K562 (cell line): ENCODE measurements around the gene OR12D2. TPM values are rescaled to one million over a fixed set of nuclear protein-coding genes. Genes with fewer than 3 reads are reported as not detected.

Experiments
- ATAC-seq: fragments of 200-7000 bp; cut with Tn5 transposase; 3 replicates; pipeline ENCODE4 v1.9.1; 2020; ENCODE audit warnings: moderate library complexity
- BruUV-seq: library from RNA; stranded (reverse); fragments of 400-500 nt; replicated peaks from 2 replicates; lab custom pipeline; 2021; lab: Mats Ljungman, UMichigan
- CTCF ChIA-PET: fragments of 300-600 bp; formaldehyde crosslinking; extraction: SDS; loops from one replicate; lab custom pipeline; 2021; ENCODE audit warnings: low intra/inter-chr PET ratio; lab: Yijun Ruan, JAX
- POLR2A ChIA-PET: fragments of 300-600, 350-650 bp; sonication (Branson Sonifier 250); formaldehyde crosslinking; extraction: SDS; loops from one replicate; lab custom pipeline; 2021; ENCODE audit warnings: antibody characterized with exemption, inconsistent platforms; lab: Yijun Ruan, JAX
- DNase-seq, 4 experiments: peaks; one replicate each; pipeline versions ENCODE4 v3.0.0 to v3.0.0-alpha.2; 2011 to 2018; ENCODE audit warnings: low spot score in 3 of 4, mixed read lengths in 3 of 4; ENCODE audit errors: extremely low read depth in 1 of 4
- FAIRE-seq: peaks from 2 replicates; lab custom pipeline; 2011; peaks lifted over from hg19 to GRCh38; lab: Jason Lieb, UNC
- H2AFZ ChIP-seq: 2 replicates; pipeline ENCODE4 v1.6.0; 2011; ENCODE audit warnings: low read depth, low read length, control low read depth, inconsistent platforms
- H3K27ac ChIP-seq: fragments of 200-600 bp; 3 replicates; pipeline ENCODE4 v1.8.0; 2011; ENCODE audit warnings: low read depth, mild to moderate bottlenecking, control low read depth, inconsistent platforms, low read length, moderate library complexity, mixed read lengths; ENCODE audit errors: extremely low read depth
- H3K27me3 ChIP-seq, 2 experiments: fragments of 300-600 bp in 1 of 2; 2 replicates in 1 of 2; 3 replicates in 1 of 2; pipeline versions ENCODE4 v1.6.0 to v1.8.0; 2011; ENCODE audit warnings: inconsistent platforms in 2 of 2, low read length in 2 of 2, mild to moderate bottlenecking in 1 of 2, mixed read lengths in 1 of 2, moderate library complexity in 1 of 2; ENCODE audit not compliant: control insufficient read depth in 2 of 2, insufficient read depth in 2 of 2
- H3K36me3 ChIP-seq: fragments of 300-600 bp; 3 replicates; pipeline ENCODE4 v1.8.0; 2011; ENCODE audit warnings: mild to moderate bottlenecking, low read length, inconsistent platforms; ENCODE audit not compliant: control insufficient read depth, insufficient read depth
- H3K4me1 ChIP-seq, 2 experiments: fragments of 200-600 bp in 1 of 2; replicated peaks in 1 of 2; 2 replicates in 1 of 2; 3 replicates in 1 of 2; pipeline versions ENCODE4 v1.5.1 to v1.8.0; 2011; ENCODE audit warnings: inconsistent platforms in 2 of 2, low read length in 2 of 2, mild to moderate bottlenecking in 1 of 2, mixed read lengths in 1 of 2, moderate library complexity in 1 of 2; ENCODE audit not compliant: control insufficient read depth in 2 of 2, insufficient read depth in 2 of 2
- H3K4me2 ChIP-seq: 2 replicates; pipeline ENCODE4 v1.6.1; 2011; ENCODE audit warnings: low read length, control low read depth, inconsistent platforms, mixed read lengths; ENCODE audit not compliant: insufficient read depth
- H3K4me3 ChIP-seq: fragments of 200-600 bp; sonication (generic), shearing (Covaris generic); 2 replicates; pipeline ENCODE4 v1.5.1; 2016; ENCODE audit warnings: control low read depth, inconsistent platforms
- H3K79me2 ChIP-seq: fragments of 200-600 bp; 3 replicates; pipeline ENCODE4 v1.8.0; 2011; ENCODE audit warnings: low read length, inconsistent platforms; ENCODE audit not compliant: control insufficient read depth, insufficient read depth
- H3K9ac ChIP-seq, 2 experiments: 2 replicates each; pipeline versions ENCODE4 v1.6.0 to v1.6.1; 2011; ENCODE audit warnings: low read depth in 2 of 2, low read length in 2 of 2, control low read depth in 1 of 2, inconsistent platforms in 1 of 2, mild to moderate bottlenecking in 1 of 2, mixed read lengths in 1 of 2; ENCODE audit not compliant: insufficient read depth in 1 of 2
- H3K9me1 ChIP-seq: one replicate; pipeline ENCODE4 v1.6.0; 2011; ENCODE audit warnings: inconsistent platforms, mild to moderate bottlenecking, low read length, moderate library complexity; ENCODE audit not compliant: control insufficient read depth, insufficient read depth
- H3K9me3 ChIP-seq: replicated peaks from 2 replicates; pipeline ENCODE4 v1.5.1; 2011; ENCODE audit warnings: low read depth, low read length, inconsistent platforms; ENCODE audit not compliant: control insufficient read depth, insufficient read depth
- H4K20me1 ChIP-seq: replicated peaks from 2 replicates; pipeline ENCODE4 v1.6.1; 2011; ENCODE audit warnings: low read length, inconsistent platforms, mixed read lengths; ENCODE audit not compliant: control insufficient read depth, insufficient read depth
- CEBPB ChIP-seq: fragments of 450-650 bp; IDR thresholded peaks from 2 replicates; pipeline ENCODE4 v1.6.1; 2016; ENCODE audit warnings: missing genetic modification characterization, missing compliant biosample characterization
- CEBPG ChIP-seq, 3 experiments: fragments of 200-800 bp in 1 of 3; sonication (Bioruptor generic) in 1 of 3; sonication (generic) in 1 of 3; formaldehyde crosslinking in 1 of 3; IDR thresholded peaks in 2 of 3; conservative IDR thresholded peaks in 1 of 3; 2 replicates each; pipeline versions ENCODE4 v1.6.1 to v1.8.0; 2016 to 2022; ENCODE audit warnings: missing compliant biosample characterization in 2 of 3, missing genetic modification characterization in 2 of 3, mild to moderate bottlenecking in 1 of 3, missing genetic modification reagents in 1 of 3
- FUS ChIP-seq: fragments of 200-400 bp; formaldehyde crosslinking; optimal IDR thresholded peaks from 2 replicates; pipeline ENCODE3; 2017; ENCODE audit warnings: low read depth, low read length
- GABPA ChIP-seq: fragments of 200-800 bp; sonication (Bioruptor generic); conservative IDR thresholded peaks from 2 replicates; pipeline ENCODE4 v1.6.1; 2016; ENCODE audit warnings: low read depth, missing genetic modification characterization, missing compliant biosample characterization
- MEF2D ChIP-seq: conservative IDR thresholded peaks from 2 replicates; pipeline ENCODE4 v1.6.1; 2016; ENCODE audit warnings: low read depth, missing genetic modification characterization, missing compliant biosample characterization
- NFIC ChIP-seq: fragments of 450-650 bp; IDR thresholded peaks from 2 replicates; pipeline ENCODE4 v1.6.1; 2017; ENCODE audit warnings: mild to moderate bottlenecking, inconsistent platforms
- NUFIP1 ChIP-seq: fragments of 450-650 bp; IDR thresholded peaks from 2 replicates; pipeline ENCODE4 v1.6.1; 2018; ENCODE audit not compliant: partially characterized antibody
- PREB ChIP-seq: sonication (generic); formaldehyde crosslinking; IDR thresholded peaks from 2 replicates; pipeline ENCODE4 v1.8.1; 2023; ENCODE audit warnings: mild to moderate bottlenecking, missing genetic modification reagents
- RBBP5 ChIP-seq: fragments of 200-600 bp; sonication (generic); IDR thresholded peaks from 2 replicates; pipeline ENCODE4 v1.6.1; 2012; ENCODE audit warnings: borderline replicate concordance, mild to moderate bottlenecking, low read length, control low read depth, inconsistent platforms; ENCODE audit not compliant: insufficient read depth, poor library complexity, severe bottlenecking
- SFPQ ChIP-seq: fragments of 200-400 bp; formaldehyde crosslinking; IDR thresholded peaks from 2 replicates; pipeline ENCODE4 v1.6.1; 2017; ENCODE audit warnings: mild to moderate bottlenecking, low read depth, low read length, moderate library complexity
- TFAM ChIP-seq: fragments of 250-450 bp; sonication (Bioruptor Pico); conservative IDR thresholded peaks from 2 replicates; pipeline ENCODE4 v1.5.0; 2021; ENCODE audit warnings: mild to moderate bottlenecking, moderate library complexity
- ZNF12 ChIP-seq: sonication (generic); formaldehyde crosslinking; IDR thresholded peaks from 2 replicates; pipeline ENCODE4 v1.4.0; 2020; ENCODE audit warnings: mild to moderate bottlenecking, missing genetic modification reagents
- ZNF121 ChIP-seq: sonication (generic); formaldehyde crosslinking; conservative IDR thresholded peaks from 2 replicates; pipeline ENCODE4 v1.8.0; 2022; ENCODE audit warnings: missing genetic modification reagents
- WGBS: fragments of 100-300 bp; shearing (Covaris generic); methylation state at CpG from one replicate; pipeline ENCODE4 v1.1.6; 2016; ENCODE audit warnings: low coverage, mixed read lengths; ENCODE audit not compliant: insufficient coverage; ENCODE audit errors: missing lambda C conversion rate; 5-methylcytosine and 5-hydroxymethylcytosine counted together
- in situ Hi-C: fragments of 300-500 bp; cut with MboI; formaldehyde crosslinking; loops from 4 replicates; pipeline ENCODE4 v1.15.0; 2018; ENCODE audit warnings: inconsistent platforms, mixed read lengths
- intact Hi-C: fragments of 100-400 bp; cut with micrococcal nuclease; formaldehyde crosslinking; loops from 2 replicates; pipeline ENCODE4 v1.14.2; 2022
- polyA plus RNA-seq, 8 experiments: library from polyadenylated mRNA; depleted of rRNA in 4 of 8; stranded (reverse) in 5 of 8; unstranded in 3 of 8; fragments of >200 nt; fragmentation: Nextera tagmentation in 2 of 8; fragmentation: Illumina TruSeq in 1 of 8; extraction: Ambion mirVana in 2 of 8; extraction: Trizol in 1 of 8; gene quantifications; 2 replicates each; pipeline versions ENCODE4 v1.2.1 to v1.2.3, GENCODE V29; 2011 to 2014; ENCODE audit warnings: inconsistent platforms in 1 of 8, missing spikeins in 1 of 8
- total RNA-seq, 7 experiments: library from RNA; depleted of rRNA in 6 of 7; stranded (reverse); fragments of >200 nt in 6 of 7; fragmentation: Illumina TruSeq in 2 of 7; extraction: Trizol in 2 of 7; gene quantifications; 2 replicates each; pipeline versions ENCODE4 v1.2.1 to v1.2.3, GENCODE V29; 2011 to 2021; ENCODE audit warnings: low replicate concordance in 1 of 7

Gene OR12D2
- total and polyA plus RNA-seq, 9 of the 15 experiments (the other 6 are each of a cell fraction or from before 2014, with no cell fraction given), result not detected

- H4K20me1 ChIP-seq, result no peaks in the 10 kb centered on the region
- 0% methylated on average over 1 of the region's 1 CpG for WGBS
- no peak for DNase-seq
- H3K9me3 ChIP-seq, result no peaks in the 10 kb centered on the region
- H3K9ac ChIP-seq, result no peak overlapping the region
- ChIA-PET CTCF (interaction anchor here (0.6 kb wide), 1 partner anchor 534 kb away, joined by 3 read pairs; no protein-coding TSS in a partner anchor), POLR2A (no interaction called here)
- no peak overlapping the region for H3K27ac ChIP-seq
- H3K79me2 ChIP-seq, result no peaks in the 10 kb centered on the region
- H3K27me3 ChIP-seq, result peaks cover 0 to 11% of the 10 kb centered on the region in 2 experiments; a peak in 3 of 5 replicates
- in situ Hi-C loops, result no loop called here
- no peak for ATAC-seq
- intact Hi-C loops, result no loop called here
- H2AFZ ChIP-seq, result no peak overlapping the region
- no peak overlapping the region for H3K4me3 ChIP-seq
- no peaks in the 10 kb centered on the region for H3K36me3 ChIP-seq
- BruUV-seq, result no TSS peak
- H3K4me1 ChIP-seq, result 0 out of 5 replicates have a peak, but pooled peaks cover 0 to 3% of the 10 kb centered on the region in 2 experiments
- H3K4me2 ChIP-seq, result no peak overlapping the region
- no peak for FAIRE-seq
- no peaks in the 10 kb centered on the region for H3K9me1 ChIP-seq
- TF ChIP-seq NFIC, result peak; percentile 54; the same call in 1 of the 2 replicates
- TF ChIP-seq ZNF12 (CRISPR knock-in tag), result no peak
- TF ChIP-seq SFPQ, result no peak
- TF ChIP-seq CEBPB (tag), result peak; percentile 77
- TF ChIP-seq TFAM (CRISPR knock-in tag), result no peak
- peak; percentile 35 for TF ChIP-seq GABPA (tag)
- TF ChIP-seq NUFIP1, result no peak
- no peak for TF ChIP-seq CEBPG (CRISPR knock-in tag; IDR thresholded peaks at IDR 0.05)
- TF ChIP-seq CEBPG (tag; conservative IDR thresholded peaks at IDR 0.05 in 1 of 2, IDR thresholded peaks at IDR 0.05 in 1 of 2), result peak; percentile 42 to 88; a peak in 3 of 4 replicates
- TF ChIP-seq RBBP5, result no peak
- no peak for TF ChIP-seq MEF2D (tag)
- TF ChIP-seq FUS, result no peak
- TF ChIP-seq PREB (CRISPR knock-in tag), result no peak
- TF ChIP-seq ZNF121 (CRISPR knock-in tag), result no peak
Observed at GRCh38 chr6:29442719-29443118, 47.3 kb downstream of the OR12D2 start.
